Endothelial cell of umbilical vein (primary cell): Measurements from ENCODE around the gene CHRNB1. TPM values are rescaled to one million over a fixed set of nuclear protein-coding genes. Genes with fewer than 3 reads are reported as not detected.

Experiments used
- BruUV-seq: library from RNA; stranded (reverse); fragments of 400-500 nt; replicated peaks from 2 replicates; lab custom pipeline; 2021; lab: Mats Ljungman, UMichigan
- CTCF ChIA-PET: fragments of 300-600, 350-600 bp; sonication (Branson Sonifier 250); formaldehyde crosslinking; loops from one replicate; lab custom pipeline; 2021; ENCODE audit warnings: antibody characterized with exemption, inconsistent platforms; lab: Charles Lee
- POLR2A ChIA-PET: fragments of 300-600, 350-600 bp; sonication (Branson Sonifier 250); formaldehyde crosslinking; loops from one replicate; lab custom pipeline; 2021; ENCODE audit warnings: antibody characterized with exemption, inconsistent platforms; lab: Charles Lee
- DNase-seq: peaks from one replicate; pipeline ENCODE4 v3.0.0-alpha.2; 2011; ENCODE audit warnings: low read depth, low spot score
- FAIRE-seq: peaks from 2 replicates; lab custom pipeline; 2011; peaks lifted over from hg19 to GRCh38; lab: Jason Lieb, UNC
- H2AFZ ChIP-seq: 2 replicates; pipeline ENCODE4 v1.6.0; 2012; ENCODE audit warnings: low read depth, low read length, control low read depth, inconsistent platforms
- H3K27ac ChIP-seq: 2 replicates; pipeline ENCODE4 v1.5.1; 2011; ENCODE audit warnings: low read depth, mild to moderate bottlenecking, control low read depth, low read length, moderate library complexity; ENCODE audit not compliant: insufficient read depth
- H3K27me3 ChIP-seq, 2 experiments: 2 replicates each; pipeline versions ENCODE4 v1.6.0 to v1.6.1; 2011; ENCODE audit warnings: low read length in 2 of 2, mixed read lengths in 1 of 2; ENCODE audit not compliant: control insufficient read depth in 2 of 2, insufficient read depth in 2 of 2
- H3K36me3 ChIP-seq, 2 experiments: 2 replicates in 1 of 2; 3 replicates in 1 of 2; pipeline ENCODE4 v1.5.1; 2011; ENCODE audit warnings: low read length in 2 of 2, mild to moderate bottlenecking in 1 of 2, moderate library complexity in 1 of 2; ENCODE audit not compliant: control insufficient read depth in 2 of 2, insufficient read depth in 2 of 2; ENCODE audit errors: extremely low read depth in 1 of 2
- H3K4me1 ChIP-seq: 3 replicates; pipeline ENCODE4 v1.5.1; 2011; ENCODE audit warnings: mild to moderate bottlenecking, low read length; ENCODE audit not compliant: control insufficient read depth, insufficient read depth; ENCODE audit errors: extremely low read depth
- H3K4me2 ChIP-seq: 2 replicates; pipeline ENCODE4 v1.6.1; 2011; ENCODE audit warnings: low read length, control low read depth, mixed read lengths; ENCODE audit not compliant: insufficient read depth
- H3K4me3 ChIP-seq, 3 experiments: fragments of 200-600 bp in 1 of 3; sonication (generic), shearing (Covaris generic) in 1 of 3; replicated peaks in 1 of 3; 2 replicates each; pipeline ENCODE4 v1.5.1; 2011 to 2016; ENCODE audit warnings: control low read depth in 3 of 3, low read length in 3 of 3, mild to moderate bottlenecking in 2 of 3, inconsistent platforms in 1 of 3, low read depth in 1 of 3, moderate library complexity in 1 of 3; ENCODE audit not compliant: insufficient read depth in 1 of 3
- H3K79me2 ChIP-seq: 2 replicates; pipeline ENCODE4 v1.6.0; 2012; ENCODE audit warnings: low read length, inconsistent platforms; ENCODE audit not compliant: control insufficient read depth, insufficient read depth
- H3K9ac ChIP-seq: replicated peaks from 2 replicates; pipeline ENCODE3; 2011; ENCODE audit warnings: low read length, control low read depth; ENCODE audit not compliant: insufficient read depth; ENCODE audit errors: extremely low read depth
- H3K9me1 ChIP-seq: replicated peaks from 3 replicates; pipeline ENCODE4 v1.6.0; 2011; ENCODE audit warnings: mild to moderate bottlenecking, low read length; ENCODE audit not compliant: control insufficient read depth, insufficient read depth; ENCODE audit errors: extremely low read depth
- H3K9me3 ChIP-seq: replicated peaks from 2 replicates; pipeline ENCODE4 v1.5.1; 2012; ENCODE audit warnings: low read length, inconsistent platforms; ENCODE audit not compliant: control insufficient read depth, insufficient read depth
- H4K20me1 ChIP-seq: replicated peaks from 2 replicates; pipeline ENCODE3; 2011; ENCODE audit warnings: mild to moderate bottlenecking, low read length; ENCODE audit not compliant: control insufficient read depth, insufficient read depth; ENCODE audit errors: extremely low read depth
- CTCF ChIP-seq, 2 donors: IDR thresholded peaks; 1 replicate in 1 of 2; 2 replicates in 1 of 2; pipeline ENCODE4 v1.5.1; 2011; ENCODE audit warnings: low read length in 2 of 2, mild to moderate bottlenecking in 2 of 2, moderate library complexity in 2 of 2, control low read depth in 1 of 2, inconsistent platforms in 1 of 2, low read depth in 1 of 2; ENCODE audit not compliant: insufficient read depth in 1 of 2; ENCODE audit errors: extremely low read depth in 1 of 2
- EZH2 ChIP-seq: IDR thresholded peaks from 2 replicates; pipeline ENCODE4 v1.6.1; 2012; ENCODE audit warnings: borderline replicate concordance, low read depth, mild to moderate bottlenecking, moderate library complexity, low read length, inconsistent platforms; ENCODE audit not compliant: severe bottlenecking
- FOS ChIP-seq: IDR thresholded peaks from 2 replicates; pipeline ENCODE4 v1.6.1; 2011; ENCODE audit warnings: mild to moderate bottlenecking, low read length, moderate library complexity, borderline replicate concordance; ENCODE audit not compliant: insufficient read depth
- MAX ChIP-seq: IDR thresholded peaks from 2 replicates; pipeline ENCODE4 v1.6.1; 2011; ENCODE audit not compliant: insufficient read depth, insufficient read length
- MYC ChIP-seq: IDR thresholded peaks from one replicate; pipeline ENCODE4 v1.6.1; 2011; ENCODE audit warnings: mild to moderate bottlenecking, low read depth, low read length
- POLR2A ChIP-seq: IDR thresholded peaks from 2 replicates; pipeline ENCODE4 v1.6.1; 2012; ENCODE audit warnings: low read depth, mild to moderate bottlenecking, control low read depth, low read length
- POLR2AphosphoS5 ChIP-seq: IDR thresholded peaks from 2 replicates; pipeline ENCODE4 v1.6.1; 2012; ENCODE audit warnings: low read depth, mild to moderate bottlenecking, control low read depth, low read length, moderate library complexity; ENCODE audit not compliant: insufficient read depth
- dilution Hi-C: fragments of 300-500 bp; cut with MboI; formaldehyde crosslinking; loops from one replicate; pipeline ENCODE4 v1.15.0; 2019; ENCODE audit warnings: low sequenced_read_pairs; ENCODE audit not compliant: extremely low pct_ligation_motif_present
- intact Hi-C: fragments of 100-400 bp; cut with micrococcal nuclease; formaldehyde crosslinking; loops from one replicate; pipeline ENCODE4 v1.10.0; 2022
- polyA plus RNA-seq, 4 experiments: library from polyadenylated mRNA; depleted of rRNA in 3 of 4; stranded (reverse) in 3 of 4; unstranded in 1 of 4; fragments of >200 nt; gene quantifications; 2 replicates each; pipeline versions ENCODE4 v1.2.1 to v1.2.3, GENCODE V29; 2011 to 2012; ENCODE audit warnings: missing spikeins in 1 of 4
- total RNA-seq: library from RNA; stranded (reverse); gene quantifications from 2 replicates; pipeline ENCODE4 v1.2.3, GENCODE V29; 2021

The CHRNB1 gene
- total and polyA plus RNA-seq, 2 donors (not counting 3 experiments of a cell fraction or from before 2014, with no cell fraction given) = 5.6 to 9.3 TPM

- Histone ChIP-seq H3K79me2 (peaks cover 11% of the 10 kb centered on the region), H2AFZ (no peak overlapping the region), H3K27me3 (no peaks in the 10 kb centered on the region), H3K27ac (no peak overlapping the region), H3K36me3 (peaks cover 0 to 16% of the 10 kb centered on the region in 2 experiments), H3K9ac (no peak overlapping the region), H4K20me1 (no peaks in the 10 kb centered on the region), H3K4me1 (no peaks in the 10 kb centered on the region), H3K9me1 (no peaks in the 10 kb centered on the region), H3K4me3 (no peak overlapping the region), H3K9me3 (no peaks in the 10 kb centered on the region), H3K4me2 (no peak overlapping the region)
- ChIA-PET POLR2A (interaction anchor here (0.6 to 1.2 kb wide), 3 partner anchors 14 to 176 kb away, joined by 3 to 4 read pairs (median 4); partner anchors contain the start of gene ZBTB4), CTCF (interaction anchor here (1.4 kb wide), 1 partner anchor 37 kb away, joined by 3 read pairs; no protein-coding TSS in a partner anchor)
- no TSS peak for BruUV-seq
- dilution Hi-C loops = no loop called here
- intact Hi-C loops = no loop called here
- FAIRE-seq (no peak), DNase-seq (no peak)
- TF ChIP-seq MAX (no peak), EZH2 (no peak), FOS (no peak), CTCF (IDR thresholded peaks at IDR 0.05; ENCODE audit: extremely low read depth in 1 of 2, insufficient read depth in 1 of 2, low read depth in 1 of 2, low read length in 2 of 2) (no peak), MYC (no peak), POLR2AphosphoS5 (no peak), POLR2A (no peak)
Observed at GRCh38 chr17:7464081-7464480, 19.2 kb downstream of the CHRNB1 start.
